ENCODE results near the gene KLF16. TPM values are rescaled to one million over a fixed set of nuclear protein-coding genes. Genes with fewer than 3 reads are reported as not detected.

Gene KLF16
- total RNA-seq, 1 experiment from 2014 or later: 26.7 TPM

DNA sequence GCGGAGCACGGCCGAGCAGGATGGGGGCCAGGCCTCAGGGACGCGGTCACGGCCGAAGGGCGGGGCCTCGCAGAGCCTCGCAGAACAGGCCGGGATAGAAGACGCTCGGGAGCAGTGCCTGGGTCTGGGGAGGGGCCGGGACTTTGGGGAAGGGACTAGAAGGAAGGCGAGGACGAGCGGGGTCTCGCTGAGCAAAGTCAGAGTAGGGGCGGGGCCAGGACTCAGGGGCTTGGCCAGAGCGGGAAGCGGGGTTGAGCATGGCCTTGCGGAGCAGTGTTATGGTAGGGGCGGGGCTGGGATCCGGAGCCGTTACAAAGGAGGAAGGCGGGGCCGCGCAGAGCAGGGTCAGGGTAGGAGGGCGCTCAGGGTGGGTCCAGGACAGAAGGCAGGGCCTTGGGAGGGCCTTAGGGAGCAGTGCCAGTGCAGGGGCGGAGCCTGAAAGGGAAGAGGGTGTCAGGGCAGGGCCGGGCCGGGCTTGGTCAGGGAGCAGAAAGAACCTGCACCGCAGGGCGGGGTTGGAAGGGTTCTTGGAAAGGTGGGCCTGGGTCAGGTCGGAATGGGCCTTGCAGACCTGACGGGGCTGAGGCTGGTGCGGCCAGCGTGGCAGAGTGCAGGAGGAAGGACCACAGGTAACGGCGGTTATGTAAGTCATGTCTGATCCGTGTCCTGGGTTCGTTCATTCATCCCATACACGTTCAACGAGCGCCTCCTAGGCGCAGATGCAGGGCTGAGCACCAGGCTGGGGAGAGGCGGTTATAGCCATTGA is 50.8 kb downstream of the KLF16 start:
- no peaks in the 10 kb centered on the region for H3K9me2 ChIP-seq (ENCODE audit: insufficient read depth)
- BruUV-seq (replicated peaks): no TSS peak
- H3K4me3 ChIP-seq: peak overlapping the region; percentile 60
- DNase-seq: peak; percentile 79 to 94
- POLR2A ChIA-PET (ENCODE audit: unreplicated experiment): no interaction called here
- CTCF ChIA-PET: interaction anchor here (0.6 kb wide), 1 partner anchor 92 kb away, joined by 3 read pairs; no protein-coding TSS in a partner anchor
- H3K4me2 ChIP-seq: peak overlapping the region; percentile 83
- no peaks in the 10 kb centered on the region for H3K9me3 ChIP-seq (ENCODE audit: insufficient read depth, low read depth)
- peaks cover 8% of the 10 kb centered on the region; the same call in 1 of the 2 replicates for H3F3A ChIP-seq (ENCODE audit: insufficient read depth, low read depth)
- peaks cover 4% of the 10 kb centered on the region; the same call in 1 of the 2 replicates for H3K4me1 ChIP-seq (replicated peaks; ENCODE audit: insufficient read depth)
- TF ChIP-seq EZH2 (IDR thresholded peaks at IDR 0.05; ENCODE audit: low read depth): no peak
- TF ChIP-seq, protein P1, sequence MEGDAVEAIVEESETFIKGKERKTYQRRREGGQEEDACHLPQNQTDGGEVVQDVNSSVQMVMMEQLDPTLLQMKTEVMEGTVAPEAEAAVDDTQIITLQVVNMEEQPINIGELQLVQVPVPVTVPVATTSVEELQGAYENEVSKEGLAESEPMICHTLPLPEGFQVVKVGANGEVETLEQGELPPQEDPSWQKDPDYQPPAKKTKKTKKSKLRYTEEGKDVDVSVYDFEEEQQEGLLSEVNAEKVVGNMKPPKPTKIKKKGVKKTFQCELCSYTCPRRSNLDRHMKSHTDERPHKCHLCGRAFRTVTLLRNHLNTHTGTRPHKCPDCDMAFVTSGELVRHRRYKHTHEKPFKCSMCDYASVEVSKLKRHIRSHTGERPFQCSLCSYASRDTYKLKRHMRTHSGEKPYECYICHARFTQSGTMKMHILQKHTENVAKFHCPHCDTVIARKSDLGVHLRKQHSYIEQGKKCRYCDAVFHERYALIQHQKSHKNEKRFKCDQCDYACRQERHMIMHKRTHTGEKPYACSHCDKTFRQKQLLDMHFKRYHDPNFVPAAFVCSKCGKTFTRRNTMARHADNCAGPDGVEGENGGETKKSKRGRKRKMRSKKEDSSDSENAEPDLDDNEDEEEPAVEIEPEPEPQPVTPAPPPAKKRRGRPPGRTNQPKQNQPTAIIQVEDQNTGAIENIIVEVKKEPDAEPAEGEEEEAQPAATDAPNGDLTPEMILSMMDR (conservative IDR thresholded peaks at IDR 0.05): peak; percentile 68
- no peaks in the 10 kb centered on the region for H3K36me3 ChIP-seq (ENCODE audit: low read depth)
- no peak overlapping the region for H3K27ac ChIP-seq
- H2AFZ ChIP-seq: 0 out of 2 replicates have a peak overlapping the region, but pooled peaks have one; percentile 77
- no peaks in the 10 kb centered on the region for H3K79me2 ChIP-seq (ENCODE audit: low read depth)
- intact Hi-C loops (cut with micrococcal nuclease; ENCODE audit: unreplicated experiment): loop anchor here (5.0 kb wide), 1 partner anchor 140 kb away; no protein-coding TSS in a partner anchor
- no peaks in the 10 kb centered on the region for H3K27me3 ChIP-seq (ENCODE audit: insufficient read depth, low read depth)
- no peaks in the 10 kb centered on the region for H4K20me1 ChIP-seq (ENCODE audit: insufficient read depth)

DNA sequence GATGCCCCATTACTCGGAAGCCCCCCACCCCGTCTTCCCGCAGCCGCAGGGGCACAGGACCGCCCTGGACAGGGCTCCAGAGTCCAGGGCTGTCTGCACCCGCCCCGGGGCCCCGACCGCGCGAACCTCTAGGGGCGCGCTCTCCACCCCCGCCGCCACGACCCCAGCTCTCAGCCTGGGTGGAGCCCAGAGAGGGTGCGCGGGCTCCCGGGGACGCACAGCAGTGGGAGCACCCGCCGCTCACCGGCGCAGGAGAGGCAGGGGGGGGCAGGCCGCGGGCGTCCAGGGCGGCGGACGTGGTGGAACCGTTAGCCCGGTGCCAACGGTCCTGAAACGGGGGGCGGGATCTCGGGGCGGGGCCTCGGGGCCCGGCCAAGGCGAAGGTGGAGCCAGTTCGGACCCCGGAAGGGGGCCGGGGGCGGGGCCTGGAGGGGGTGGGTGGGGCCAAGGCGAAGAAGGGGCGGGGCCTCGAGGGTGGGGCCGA is 51.4 kb downstream of the KLF16 start, which contains the start of gene ATP8B3:
Gene ATP8B3 (minus strand): TSS at position 335 of the 484 bp plus-strand sequence. CDS start 540 bp downstream, outside the sequence.
- ChIA-PET CTCF (no interaction called here), POLR2A (ENCODE audit: unreplicated experiment) (no interaction called here)
- H4K20me1 ChIP-seq (ENCODE audit: insufficient read depth): no peaks in the 10 kb centered on the region
- no TSS peak for BruUV-seq (replicated peaks)
- intact Hi-C loops (cut with micrococcal nuclease; ENCODE audit: unreplicated experiment): loop anchor here (5.0 kb wide), 1 partner anchor 140 kb away; no protein-coding TSS in a partner anchor
- no peak within 1 kb of the TSS for H3K27ac ChIP-seq
- H3K36me3 ChIP-seq (ENCODE audit: low read depth): no peaks in the 10 kb centered on the region
- H2AFZ ChIP-seq: peak within 1 kb of the TSS; percentile 77; the same call in 1 of the 2 replicates
- no peaks in the 10 kb centered on the region for H3K9me3 ChIP-seq (ENCODE audit: insufficient read depth, low read depth)
- H3K27me3 ChIP-seq (ENCODE audit: insufficient read depth, low read depth): no peaks in the 10 kb centered on the region
- no peak for DNase-seq
- H3K79me2 ChIP-seq (ENCODE audit: low read depth): no peaks in the 10 kb centered on the region
- TF ChIP-seq, protein P1 (conservative IDR thresholded peaks at IDR 0.05): no peak
- no peak for TF ChIP-seq EZH2 (IDR thresholded peaks at IDR 0.05; ENCODE audit: low read depth)
- peak within 1 kb of the TSS; percentile 83 for H3K4me2 ChIP-seq
- no peaks in the 10 kb centered on the region for H3K9me2 ChIP-seq (ENCODE audit: insufficient read depth)
- peak within 1 kb of the TSS; percentile 60 for H3K4me3 ChIP-seq
- peaks cover 4% of the 10 kb centered on the region; the same call in 1 of the 2 replicates for H3K4me1 ChIP-seq (replicated peaks; ENCODE audit: insufficient read depth)
- peaks cover 8% of the 10 kb centered on the region; the same call in 1 of the 2 replicates for H3F3A ChIP-seq (ENCODE audit: insufficient read depth, low read depth)

DNA sequence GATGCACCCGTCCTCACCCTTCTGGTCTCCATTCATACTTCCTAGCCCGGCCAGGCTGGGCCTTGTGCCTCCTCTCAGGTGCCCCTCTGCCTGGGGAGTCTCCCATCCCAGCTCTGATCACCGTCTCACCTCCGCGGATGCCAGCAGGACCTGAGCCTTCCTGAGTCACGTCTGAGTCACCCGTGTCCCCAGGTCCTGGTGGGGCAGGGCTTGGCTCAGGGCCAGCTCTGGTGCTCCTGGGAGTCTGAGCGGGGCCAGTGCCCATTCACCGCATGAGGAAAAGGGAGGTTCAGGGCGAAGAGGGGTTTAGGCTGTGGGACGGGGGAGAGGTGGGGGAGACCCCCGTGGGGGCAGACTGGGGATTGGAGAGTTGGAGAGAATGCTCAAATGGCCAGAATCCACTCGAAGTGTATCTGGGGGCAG is 51.9 kb downstream of the KLF16 start:
- H3F3A ChIP-seq (ENCODE audit: insufficient read depth, low read depth): peaks cover 8% of the 10 kb centered on the region; the same call in 1 of the 2 replicates
- H3K79me2 ChIP-seq (ENCODE audit: low read depth): no peaks in the 10 kb centered on the region
- DNase-seq: peak; percentile 83 to 85
- no peaks in the 10 kb centered on the region for H3K36me3 ChIP-seq (ENCODE audit: low read depth)
- no peaks in the 10 kb centered on the region for H3K27me3 ChIP-seq (ENCODE audit: insufficient read depth, low read depth)
- TF ChIP-seq, protein P1 (conservative IDR thresholded peaks at IDR 0.05): no peak
- TF ChIP-seq EZH2 (IDR thresholded peaks at IDR 0.05; ENCODE audit: low read depth): no peak
- BruUV-seq (replicated peaks): no TSS peak
- H4K20me1 ChIP-seq (ENCODE audit: insufficient read depth): no peaks in the 10 kb centered on the region
- ChIA-PET POLR2A (ENCODE audit: unreplicated experiment) (no interaction called here), CTCF (interaction anchor here (0.6 to 0.7 kb wide), 2 partner anchors 17 to 157 kb away, joined by 12 to 17 read pairs; no protein-coding TSS in a partner anchor)
- H3K9me2 ChIP-seq (ENCODE audit: insufficient read depth): no peaks in the 10 kb centered on the region
- no peak overlapping the region for H3K27ac ChIP-seq
- no peaks in the 10 kb centered on the region for H3K9me3 ChIP-seq (ENCODE audit: insufficient read depth, low read depth)
- H3K4me3 ChIP-seq: peak overlapping the region; percentile 46; the same call in 1 of the 2 replicates
- H2AFZ ChIP-seq: 0 out of 2 replicates have a peak overlapping the region, but pooled peaks have one; percentile 48
- peak overlapping the region; percentile 70 for H3K4me2 ChIP-seq
- intact Hi-C loops (cut with micrococcal nuclease; ENCODE audit: unreplicated experiment): loop anchor here (5.0 kb wide), 1 partner anchor 139 kb away; no protein-coding TSS in a partner anchor
- H3K4me1 ChIP-seq (replicated peaks; ENCODE audit: insufficient read depth): peaks cover 4% of the 10 kb centered on the region; the same call in 1 of the 2 replicates

Measured in PC-9 (cell line).